Astrocyte of the cerebellum (primary cell): ENCODE results near the gene IFNA5.

Experiments
- DNase-seq: peaks from one replicate; pipeline ENCODE4 v3.0.0-alpha.2; 2011; ENCODE audit warnings: low read depth
- H3K4me3 ChIP-seq: 2 replicates; pipeline ENCODE4 v1.5.1; 2011; ENCODE audit warnings: mild to moderate bottlenecking, low read depth, low read length, moderate library complexity
- CTCF ChIP-seq: IDR thresholded peaks from 2 replicates; pipeline ENCODE4 v1.5.1; 2012; ENCODE audit warnings: low read length, low read depth, moderate library complexity, mild to moderate bottlenecking; ENCODE audit errors: missing control alignments
- in situ Hi-C: cut with HindIII; loops from 2 replicates; pipeline ENCODE4 v1.10.0; 2017; ENCODE audit warnings: low sequenced_read_pairs

The IFNA5 gene

DNA sequence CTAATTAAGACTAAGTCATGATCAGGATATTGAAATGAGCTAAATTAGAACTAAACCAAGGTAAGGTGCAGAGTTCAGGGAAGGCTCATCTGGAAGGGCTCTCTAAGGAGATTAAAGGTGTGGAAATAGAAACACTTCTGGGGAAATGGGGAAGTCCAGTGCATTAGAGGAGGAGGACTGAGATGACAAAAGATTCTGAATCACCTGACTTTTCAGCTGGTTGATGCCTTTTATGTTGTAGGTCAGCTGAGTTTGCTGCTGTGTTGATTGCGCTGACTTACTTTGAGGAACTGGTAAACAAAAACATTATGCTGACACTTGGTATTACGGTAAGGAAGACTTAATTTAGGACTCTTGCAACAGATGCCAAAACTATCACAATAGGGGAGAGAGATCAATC, 23.8 kb downstream of the IFNA5 start:
- TF ChIP-seq CTCF, result no peak
- no peak overlapping the region for H3K4me3 ChIP-seq
- DNase-seq, result no peak
- in situ Hi-C loops, result no loop called here

GRCh38 chr9:21268347-21268657, 36.8 kb downstream of the IFNA5 start:
- no peak for DNase-seq
- no peak for TF ChIP-seq CTCF
- no peak overlapping the region for H3K4me3 ChIP-seq
- in situ Hi-C loops, result no loop called here

- DNase-seq, result no peak
- no peak for TF ChIP-seq CTCF
- in situ Hi-C loops, result no loop called here
- no peak overlapping the region for H3K4me3 ChIP-seq
Measured at GRCh38 chr9:21267485-21268346, 37.4 kb downstream of the IFNA5 start.

- in situ Hi-C loops, result no loop called here
- DNase-seq, result no peak
- no peak overlapping the region for H3K4me3 ChIP-seq
- TF ChIP-seq CTCF, result no peak
Measured at GRCh38 chr9:21266733-21267484, 38.2 kb downstream of the IFNA5 start.

GRCh38 chr9:21265421-21266189, 39.5 kb downstream of the IFNA5 start:
- no peak overlapping the region for H3K4me3 ChIP-seq
- DNase-seq, result no peak
- TF ChIP-seq CTCF, result no peak
- in situ Hi-C loops, result no loop called here

DNA sequence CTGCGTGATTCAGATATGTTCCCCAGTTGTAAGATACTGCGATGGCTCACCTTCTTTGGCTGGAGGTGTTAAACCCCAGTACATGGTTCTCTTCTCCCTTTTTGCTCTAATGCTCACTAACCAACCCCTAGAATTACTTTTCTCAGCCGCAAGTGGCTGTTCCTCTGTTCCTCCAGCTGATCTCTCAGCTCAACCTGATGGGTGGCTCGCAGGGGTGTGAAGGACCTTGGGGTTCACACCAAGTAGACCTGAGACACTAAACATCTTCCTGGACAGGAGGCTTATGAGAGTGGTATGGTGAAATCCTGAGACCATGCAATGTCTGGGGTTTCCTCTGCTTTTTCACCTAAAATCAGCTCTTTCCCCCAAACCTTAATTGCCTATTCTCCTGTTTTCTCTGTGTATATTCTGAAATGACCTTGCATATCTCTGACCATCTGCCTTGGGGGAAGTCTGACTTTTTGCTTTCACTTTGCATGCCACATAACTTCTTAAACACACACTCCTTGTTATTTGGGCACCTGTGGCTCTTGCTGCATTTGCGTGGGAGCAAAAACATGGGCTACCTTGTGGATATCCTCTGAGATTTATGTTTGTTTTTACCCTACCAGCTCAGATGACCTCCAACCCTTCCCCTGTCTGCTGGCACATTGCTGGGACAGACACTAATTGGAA, 49.4 kb downstream of the IFNA5 start:
- no peak overlapping the region for H3K4me3 ChIP-seq
- DNase-seq, result no peak
- no peak for TF ChIP-seq CTCF
- in situ Hi-C loops, result no loop called here
